A549 (cell line): ENCODE measurements around the gene ENO4. TPM values are rescaled to one million over a fixed set of nuclear protein-coding genes. Genes with fewer than 3 reads are reported as not detected.

Experiments
- ATAC-seq, 2 experiments: fragments of 200-7000 bp in 1 of 2; fragments of >200 bp in 1 of 2; cut with Nextera tagmentation in 1 of 2; cut with Tn5 transposase in 1 of 2; 3 replicates each; pipeline versions ENCODE4 v1.8.0 to v1.9.1; 2018 to 2020; ENCODE audit warnings: mild to moderate bottlenecking in 1 of 2, moderate library complexity in 1 of 2
- CTCF ChIA-PET: fragments of 300-600 bp; sonication (Branson Sonifier 250); formaldehyde crosslinking; extraction: SDS; loops from one replicate; lab custom pipeline; 2021; ENCODE audit warnings: antibody characterized with exemption, inconsistent platforms; lab: Yijun Ruan, JAX
- POLR2A ChIA-PET: fragments of 350-600 bp; formaldehyde crosslinking; extraction: SDS; loops from one replicate; lab custom pipeline; 2021; ENCODE audit warnings: antibody characterized with exemption, inconsistent platforms; lab: Yijun Ruan, JAX
- DNase-seq, 2 experiments: peaks; one replicate each; pipeline versions ENCODE4 v3.0.0 to v3.0.0-alpha.2; 2011 to 2016; ENCODE audit warnings: low read depth in 1 of 2, low spot score in 1 of 2
- FAIRE-seq: peaks from 2 replicates; lab custom pipeline; 2011; peaks lifted over from hg19 to GRCh38; lab: Jason Lieb, UNC
- H3K27ac ChIP-seq, 2 experiments: fragments of >200 bp; sonication (Bioruptor Twin); formaldehyde crosslinking; 3 replicates each; pipeline ENCODE4 v1.5.1; 2016 to 2017
- H3K4me1 ChIP-seq: fragments of >200 bp; sonication (Bioruptor Twin); formaldehyde crosslinking; 3 replicates; pipeline ENCODE4 v1.6.1; 2016
- H3K4me2 ChIP-seq: fragments of >200 bp; sonication (Bioruptor Twin); formaldehyde crosslinking; 3 replicates; pipeline ENCODE4 v1.6.1; 2016
- H3K4me3 ChIP-seq: fragments of >200 bp; sonication (Bioruptor Twin); formaldehyde crosslinking; 3 replicates; pipeline ENCODE4 v1.5.1; 2016
- H3K9me3 ChIP-seq: fragments of >200 bp; sonication (Bioruptor Twin); formaldehyde crosslinking; 3 replicates; pipeline ENCODE4 v1.6.1; 2016
- CBX8 ChIP-seq: fragments of 200-600 bp; sonication (generic); IDR thresholded peaks from 2 replicates; pipeline ENCODE4 v1.6.1; 2016
- CEBPB ChIP-seq, 2 experiments: fragments of >200 bp in 1 of 2; sonication (Bioruptor Twin) in 1 of 2; formaldehyde crosslinking in 1 of 2; IDR thresholded peaks; 2 replicates each; pipeline ENCODE4 v1.6.1; 2012 to 2016
- EHF ChIP-seq: fragments of 250-450 bp; sonication (Bioruptor Pico); IDR thresholded peaks from 2 replicates; pipeline ENCODE4 v1.5.0; 2020; ENCODE audit warnings: mild to moderate bottlenecking
- EHMT2 ChIP-seq: fragments of 200-600 bp; sonication (generic); IDR thresholded peaks from 2 replicates; pipeline ENCODE4 v1.6.1; 2016; ENCODE audit warnings: antibody characterized with exemption, low read depth, mild to moderate bottlenecking, moderate library complexity
- FOSB ChIP-seq: fragments of 250-450 bp; sonication (Bioruptor Pico); IDR thresholded peaks from 2 replicates; pipeline ENCODE4 v1.5.0; 2020; ENCODE audit warnings: mild to moderate bottlenecking, moderate library complexity
- FOXS1 ChIP-seq: fragments of 250-450 bp; sonication (Bioruptor Pico); IDR thresholded peaks from 2 replicates; pipeline ENCODE4 v1.5.0; 2020; ENCODE audit warnings: mild to moderate bottlenecking, moderate library complexity
- HEYL ChIP-seq: fragments of 250-450 bp; sonication (Bioruptor Pico); IDR thresholded peaks from 2 replicates; pipeline ENCODE4 v1.8.0; 2021; ENCODE audit warnings: mild to moderate bottlenecking, moderate library complexity
- HOXB13 ChIP-seq: fragments of 250-450 bp; sonication (Bioruptor Pico); IDR thresholded peaks from 2 replicates; pipeline ENCODE4 v1.5.0; 2020; ENCODE audit warnings: low read depth, mild to moderate bottlenecking, moderate library complexity
- KDM1A ChIP-seq: fragments of 200-600 bp; sonication (generic); IDR thresholded peaks from 2 replicates; pipeline ENCODE4 v1.6.1; 2016; ENCODE audit warnings: low read depth, mild to moderate bottlenecking
- KDM5A ChIP-seq: fragments of 200-600 bp; sonication (generic); IDR thresholded peaks from 2 replicates; pipeline ENCODE4 v1.6.1; 2016; ENCODE audit warnings: antibody characterized with exemption, mild to moderate bottlenecking
- MAZ ChIP-seq: fragments of 150-350 bp; IDR thresholded peaks from 2 replicates; pipeline ENCODE4 v1.6.1; 2014; ENCODE audit warnings: antibody characterized with exemption, low read depth, low read length, borderline replicate concordance
- MYC ChIP-seq: IDR thresholded peaks from 2 replicates; pipeline ENCODE4 v1.6.1; 2012; ENCODE audit warnings: mild to moderate bottlenecking, inconsistent platforms, low read length, improper control_type of control experiment, borderline replicate concordance
- NPAS2 ChIP-seq: fragments of 250-450 bp; sonication (Bioruptor Pico); IDR thresholded peaks from 2 replicates; pipeline ENCODE4 v1.8.0; 2022; ENCODE audit warnings: mild to moderate bottlenecking, moderate library complexity, borderline replicate concordance
- POLR2AphosphoS2 ChIP-seq: conservative IDR thresholded peaks from 2 replicates; pipeline ENCODE4 v1.6.1; 2012; ENCODE audit warnings: low read length, improper control_type of control experiment, inconsistent platforms
- RAD21 ChIP-seq, 2 experiments: fragments of >200 bp in 1 of 2; sonication (Bioruptor Twin) in 1 of 2; formaldehyde crosslinking in 1 of 2; IDR thresholded peaks in 1 of 2; conservative IDR thresholded peaks in 1 of 2; 2 replicates in 1 of 2; 3 replicates in 1 of 2; pipeline ENCODE4 v1.6.1; 2012 to 2018; ENCODE audit warnings: inconsistent platforms in 1 of 2
- RCOR1 ChIP-seq: fragments of 150-350 bp; IDR thresholded peaks from 2 replicates; pipeline ENCODE4 v1.6.1; 2014; ENCODE audit warnings: antibody characterized with exemption, low read length, low read depth
- SREBF2 ChIP-seq: fragments of 450-650 bp; IDR thresholded peaks from 2 replicates; pipeline ENCODE4 v1.6.1; 2014; ENCODE audit warnings: mild to moderate bottlenecking, moderate library complexity
- TFCP2L1 ChIP-seq: fragments of 250-450 bp; sonication (Bioruptor Pico); IDR thresholded peaks from 2 replicates; pipeline ENCODE4 v1.5.0; 2021; ENCODE audit warnings: mild to moderate bottlenecking
- TP53 ChIP-seq: fragments of 250-450 bp; sonication (Bioruptor Pico); IDR thresholded peaks from 2 replicates; pipeline ENCODE4 v1.5.0; 2021; ENCODE audit warnings: mild to moderate bottlenecking, moderate library complexity
- ZNF302 ChIP-seq: fragments of 250-450 bp; sonication (Bioruptor Pico); IDR thresholded peaks from 2 replicates; pipeline ENCODE4 v1.9.0; 2021; ENCODE audit warnings: inconsistent platforms, mild to moderate bottlenecking, moderate library complexity
- ZSCAN20 ChIP-seq: fragments of 250-450 bp; sonication (Bioruptor Pico); IDR thresholded peaks from 2 replicates; pipeline ENCODE4 v1.8.0; 2022; ENCODE audit warnings: mild to moderate bottlenecking, moderate library complexity
- WGBS: methylation state at CpG from one replicate; pipeline ENCODE4 v1.1.6; 2017; ENCODE audit errors: missing lambda C conversion rate; 5-methylcytosine and 5-hydroxymethylcytosine counted together
- polyA plus RNA-seq, 4 experiments: library from polyadenylated mRNA; depleted of rRNA in 3 of 4; stranded (reverse); fragments of >200 nt; fragmentation: RNase III in 1 of 4; extraction: RNeasy Plus Mini Kit Qiagen cat#74134 plus additional on column Dnase treatment in 1 of 4; gene quantifications; 2 replicates in 3 of 4; 3 replicates in 1 of 4; pipeline ENCODE4 v1.2.3, GENCODE V29; 2011 to 2017
- TF ChIP-seq, protein P1 (sequence below): fragments of 450-650 bp; IDR thresholded peaks from 2 replicates; pipeline ENCODE4 v1.6.1; 2014; ENCODE audit warnings: antibody characterized with exemption
- TF ChIP-seq, protein P2 (sequence below): IDR thresholded peaks from 2 replicates; pipeline ENCODE4 v1.6.1; 2012
- TF ChIP-seq, protein P3 (sequence below): fragments of 250-450 bp; sonication (Bioruptor Pico); IDR thresholded peaks from 2 replicates; pipeline ENCODE4 v1.5.0; 2021; ENCODE audit warnings: mild to moderate bottlenecking, moderate library complexity, borderline replicate concordance
- TF ChIP-seq, protein P4 (sequence below): fragments of >200 bp; sonication (Bioruptor Twin); formaldehyde crosslinking; IDR thresholded peaks from 3 replicates; pipeline ENCODE4 v1.5.1; 2016
- TF ChIP-seq, protein P5 (sequence below): fragments of 250-450 bp; sonication (Bioruptor Pico); IDR thresholded peaks from 2 replicates; pipeline ENCODE4 v1.5.0; 2020; ENCODE audit warnings: low read depth, mild to moderate bottlenecking, moderate library complexity

ENO4 gene
- polyA plus RNA-seq, 2 of the 4 experiments (the other 2 are of a cell fraction) = 0.39 to 0.47 TPM

DNA sequence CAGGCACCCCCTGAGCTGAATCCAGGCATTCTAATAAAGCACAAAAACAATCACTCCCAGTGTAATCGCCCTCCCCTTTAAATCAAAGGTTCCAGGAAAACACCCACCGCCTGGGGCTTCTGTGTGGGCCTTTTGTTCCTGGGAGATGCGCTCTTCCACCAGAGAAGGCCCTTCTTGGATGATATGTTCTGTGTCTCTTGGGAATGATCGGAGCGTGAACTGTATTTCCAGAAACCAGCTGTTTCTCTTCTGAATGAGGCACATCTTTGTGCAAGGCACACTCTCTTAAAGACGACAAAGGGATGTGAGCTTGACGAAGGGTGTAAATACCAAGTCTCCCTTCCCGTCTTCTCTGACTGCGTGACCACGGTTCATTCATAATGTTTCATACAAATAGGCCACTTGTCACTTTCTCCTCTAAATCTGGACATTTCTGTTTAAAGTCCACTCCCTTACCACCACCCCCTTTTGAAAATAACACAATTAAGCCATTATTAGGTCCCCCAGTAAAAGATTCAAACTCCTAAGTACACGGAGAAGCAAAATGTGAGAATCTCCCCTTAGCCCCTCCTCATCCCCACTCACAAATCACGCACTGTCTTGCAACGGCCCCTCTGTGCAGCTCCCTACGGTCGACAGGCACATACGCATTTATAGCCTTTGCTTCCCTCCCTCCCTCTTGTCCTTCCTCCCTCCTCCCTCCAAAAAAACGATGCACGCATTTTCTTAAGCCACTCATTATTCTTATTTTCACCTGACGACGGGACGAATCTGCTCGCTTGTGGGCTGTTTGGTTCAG is 45.6 kb upstream of the ENO4 start:
- no peaks in the 10 kb centered on the region for H3K9me3 ChIP-seq
- POLR2A ChIA-PET = no interaction called here
- TF ChIP-seq MAZ = no peak
- TF ChIP-seq RAD21 (conservative IDR thresholded peaks at IDR 0.05 in 1 of 2, IDR thresholded peaks at IDR 0.05 in 1 of 2) = no peak
- TF ChIP-seq, protein P1, sequence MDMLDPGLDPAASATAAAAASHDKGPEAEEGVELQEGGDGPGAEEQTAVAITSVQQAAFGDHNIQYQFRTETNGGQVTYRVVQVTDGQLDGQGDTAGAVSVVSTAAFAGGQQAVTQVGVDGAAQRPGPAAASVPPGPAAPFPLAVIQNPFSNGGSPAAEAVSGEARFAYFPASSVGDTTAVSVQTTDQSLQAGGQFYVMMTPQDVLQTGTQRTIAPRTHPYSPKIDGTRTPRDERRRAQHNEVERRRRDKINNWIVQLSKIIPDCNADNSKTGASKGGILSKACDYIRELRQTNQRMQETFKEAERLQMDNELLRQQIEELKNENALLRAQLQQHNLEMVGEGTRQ = no peak
- no peak for TF ChIP-seq TP53 (CRISPR knock-in tag)
- TF ChIP-seq POLR2AphosphoS2 = no peak
- TF ChIP-seq, protein P2, sequence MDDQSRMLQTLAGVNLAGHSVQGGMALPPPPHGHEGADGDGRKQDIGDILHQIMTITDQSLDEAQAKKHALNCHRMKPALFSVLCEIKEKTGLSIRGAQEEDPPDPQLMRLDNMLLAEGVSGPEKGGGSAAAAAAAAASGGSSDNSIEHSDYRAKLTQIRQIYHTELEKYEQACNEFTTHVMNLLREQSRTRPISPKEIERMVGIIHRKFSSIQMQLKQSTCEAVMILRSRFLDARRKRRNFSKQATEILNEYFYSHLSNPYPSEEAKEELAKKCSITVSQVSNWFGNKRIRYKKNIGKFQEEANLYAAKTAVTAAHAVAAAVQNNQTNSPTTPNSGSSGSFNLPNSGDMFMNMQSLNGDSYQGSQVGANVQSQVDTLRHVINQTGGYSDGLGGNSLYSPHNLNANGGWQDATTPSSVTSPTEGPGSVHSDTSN = no peak
- no peak for ATAC-seq
- FAIRE-seq = no peak
- CTCF ChIA-PET = interaction anchor here (0.8 to 38.0 kb wide), 5 partner anchors 9 to 368 kb away, joined by 3 to 1061 read pairs (median 6); no protein-coding TSS in a partner anchor
- 76% methylated on average over 22 of the region's 22 CpGs for WGBS
- H3K4me2 ChIP-seq = no peak overlapping the region
- H3K4me3 ChIP-seq = no peak overlapping the region
- no peak overlapping the region for H3K27ac ChIP-seq
- no peaks in the 10 kb centered on the region for H3K4me1 ChIP-seq
- no peak for DNase-seq

DNA sequence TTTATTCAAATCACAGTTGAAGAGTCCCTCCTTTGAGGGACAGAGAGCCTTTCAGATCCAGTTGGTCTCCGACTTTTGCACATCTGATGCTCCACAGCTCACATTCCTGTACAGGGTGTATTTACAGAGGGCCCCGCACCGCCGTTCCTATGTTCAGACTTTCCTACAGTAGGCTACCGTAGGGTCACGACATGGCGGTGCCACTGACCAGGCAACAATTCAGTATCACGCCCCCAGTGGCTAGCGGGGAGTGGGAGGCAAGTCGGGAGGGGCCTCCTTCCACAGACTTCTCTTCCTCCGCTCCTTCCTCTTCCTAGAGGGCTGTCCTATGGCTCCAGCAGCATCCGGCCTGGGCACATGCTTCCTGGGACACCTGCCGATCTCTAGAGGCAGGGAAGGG is 40.6 kb upstream of the ENO4 start:
- TF ChIP-seq, protein P3, sequence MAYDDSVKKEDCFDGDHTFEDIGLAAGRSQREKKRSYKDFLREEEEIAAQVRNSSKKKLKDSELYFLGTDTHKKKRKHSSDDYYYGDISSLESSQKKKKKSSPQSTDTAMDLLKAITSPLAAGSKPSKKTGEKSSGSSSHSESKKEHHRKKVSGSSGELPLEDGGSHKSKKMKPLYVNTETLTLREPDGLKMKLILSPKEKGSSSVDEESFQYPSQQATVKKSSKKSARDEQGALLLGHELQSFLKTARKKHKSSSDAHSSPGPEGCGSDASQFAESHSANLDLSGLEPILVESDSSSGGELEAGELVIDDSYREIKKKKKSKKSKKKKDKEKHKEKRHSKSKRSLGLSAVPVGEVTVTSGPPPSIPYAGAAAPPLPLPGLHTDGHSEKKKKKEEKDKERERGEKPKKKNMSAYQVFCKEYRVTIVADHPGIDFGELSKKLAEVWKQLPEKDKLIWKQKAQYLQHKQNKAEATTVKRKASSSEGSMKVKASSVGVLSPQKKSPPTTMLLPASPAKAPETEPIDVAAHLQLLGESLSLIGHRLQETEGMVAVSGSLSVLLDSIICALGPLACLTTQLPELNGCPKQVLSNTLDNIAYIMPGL (CRISPR knock-in tag) = no peak
- TF ChIP-seq CBX8 = no peak
- no peak for TF ChIP-seq CEBPB (IDR thresholded peaks at IDR 0.05)
- TF ChIP-seq KDM1A = no peak
- no peak for TF ChIP-seq EHF
- TF ChIP-seq FOSB (CRISPR knock-in tag) = no peak
- no peak for TF ChIP-seq RCOR1
- TF ChIP-seq KDM5A = no peak
- 92% methylated on average over 13 of the region's 13 CpGs for WGBS
- H3K9me3 ChIP-seq = no peaks in the 10 kb centered on the region
- no peak overlapping the region for H3K4me3 ChIP-seq
- H3K4me1 ChIP-seq = no peaks in the 10 kb centered on the region
- POLR2A ChIA-PET = no interaction called here
- FAIRE-seq = no peak
- CTCF ChIA-PET = interaction anchor here (0.8 to 38.0 kb wide), 9 partner anchors 12 to 387 kb away, joined by 3 to 1061 read pairs (median 5); partner anchors contain the start of gene ENO4
- DNase-seq = no peak
- H3K27ac ChIP-seq = no peak overlapping the region
- no peak overlapping the region for H3K4me2 ChIP-seq
- no peak for ATAC-seq

DNA sequence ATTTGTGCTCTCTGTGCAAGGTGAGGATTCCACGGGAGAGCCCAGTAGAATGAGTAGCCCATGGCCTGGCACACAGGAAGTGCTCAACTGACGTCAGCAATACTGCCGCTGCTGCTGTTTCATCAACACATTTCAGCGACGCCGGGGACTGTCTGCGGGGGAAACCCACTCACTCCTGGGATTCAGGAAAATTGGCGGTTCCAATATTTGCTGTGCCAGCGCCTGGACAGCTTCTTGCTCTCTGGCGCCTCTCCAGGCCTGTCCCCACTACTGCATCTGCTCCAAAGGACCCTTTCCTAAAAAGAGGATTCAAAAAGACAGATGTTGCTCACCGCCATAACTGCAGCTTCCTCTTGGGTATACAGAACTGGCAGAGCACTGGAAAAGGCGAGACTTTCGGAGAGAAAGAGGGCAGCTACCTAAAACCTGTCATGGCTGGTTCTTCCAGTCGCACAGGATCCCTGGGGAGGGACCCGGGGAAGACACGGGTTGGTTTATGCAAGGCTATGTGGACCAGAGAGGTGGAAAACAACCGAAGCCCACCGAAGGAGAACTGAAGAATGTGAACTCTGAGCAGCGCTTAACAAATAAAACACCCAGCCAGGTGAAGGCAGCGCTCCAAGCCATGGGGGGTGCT is 39.7 kb upstream of the ENO4 start:
- DNase-seq (peak; percentile 44 to 48), FAIRE-seq (no peak), ATAC-seq (peak; percentile 62 to 86; a peak in 5 of 6 replicates)
- ChIA-PET POLR2A (no interaction called here), CTCF (interaction anchor here (0.7 to 38.0 kb wide), 11 partner anchors 10 to 386 kb away, joined by 3 to 1061 read pairs (median 3); partner anchors contain the start of gene ENO4)
- Histone ChIP-seq H3K27ac (peak overlapping the region in 1 of 2 experiments; percentile 34; a peak in 1 of 6 replicates), H3K4me2 (peak overlapping the region; percentile 56), H3K4me1 (no peaks in the 10 kb centered on the region), H3K9me3 (no peaks in the 10 kb centered on the region), H3K4me3 (no peak overlapping the region; the same call in 2 of the 3 replicates)
- 33% methylated on average over 19 of the region's 20 CpGs for WGBS
- TF ChIP-seq ZNF302 (CRISPR knock-in tag) (no peak), MYC (no peak), RAD21 (conservative IDR thresholded peaks at IDR 0.05 in 1 of 2, IDR thresholded peaks at IDR 0.05 in 1 of 2) (no peak), FOXS1 (no peak), RCOR1 (no peak), ZSCAN20 (no peak), EHMT2 (no peak), SREBF2 (no peak), KDM5A (no peak), HOXB13 (CRISPR knock-in tag) (no peak), NPAS2 (CRISPR knock-in tag) (no peak), HEYL (CRISPR knock-in tag) (no peak), TFCP2L1 (CRISPR knock-in tag) (no peak)
- TF ChIP-seq, protein P4, sequence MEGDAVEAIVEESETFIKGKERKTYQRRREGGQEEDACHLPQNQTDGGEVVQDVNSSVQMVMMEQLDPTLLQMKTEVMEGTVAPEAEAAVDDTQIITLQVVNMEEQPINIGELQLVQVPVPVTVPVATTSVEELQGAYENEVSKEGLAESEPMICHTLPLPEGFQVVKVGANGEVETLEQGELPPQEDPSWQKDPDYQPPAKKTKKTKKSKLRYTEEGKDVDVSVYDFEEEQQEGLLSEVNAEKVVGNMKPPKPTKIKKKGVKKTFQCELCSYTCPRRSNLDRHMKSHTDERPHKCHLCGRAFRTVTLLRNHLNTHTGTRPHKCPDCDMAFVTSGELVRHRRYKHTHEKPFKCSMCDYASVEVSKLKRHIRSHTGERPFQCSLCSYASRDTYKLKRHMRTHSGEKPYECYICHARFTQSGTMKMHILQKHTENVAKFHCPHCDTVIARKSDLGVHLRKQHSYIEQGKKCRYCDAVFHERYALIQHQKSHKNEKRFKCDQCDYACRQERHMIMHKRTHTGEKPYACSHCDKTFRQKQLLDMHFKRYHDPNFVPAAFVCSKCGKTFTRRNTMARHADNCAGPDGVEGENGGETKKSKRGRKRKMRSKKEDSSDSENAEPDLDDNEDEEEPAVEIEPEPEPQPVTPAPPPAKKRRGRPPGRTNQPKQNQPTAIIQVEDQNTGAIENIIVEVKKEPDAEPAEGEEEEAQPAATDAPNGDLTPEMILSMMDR = peak; percentile 44
- TF ChIP-seq, protein P5, sequence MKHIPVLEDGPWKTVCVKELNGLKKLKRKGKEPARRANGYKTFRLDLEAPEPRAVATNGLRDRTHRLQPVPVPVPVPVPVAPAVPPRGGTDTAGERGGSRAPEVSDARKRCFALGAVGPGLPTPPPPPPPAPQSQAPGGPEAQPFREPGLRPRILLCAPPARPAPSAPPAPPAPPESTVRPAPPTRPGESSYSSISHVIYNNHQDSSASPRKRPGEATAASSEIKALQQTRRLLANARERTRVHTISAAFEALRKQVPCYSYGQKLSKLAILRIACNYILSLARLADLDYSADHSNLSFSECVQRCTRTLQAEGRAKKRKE (CRISPR knock-in tag) = no peak
